GM10847 (cell line): Measurements from ENCODE around the gene CSTPP1.

Experiments used
- POLR2A ChIP-seq: IDR thresholded peaks from 2 replicates; pipeline ENCODE4 v1.6.1; 2011; ENCODE audit not compliant: insufficient read length; ENCODE audit errors: extremely low read depth

CSTPP1 gene

DNA sequence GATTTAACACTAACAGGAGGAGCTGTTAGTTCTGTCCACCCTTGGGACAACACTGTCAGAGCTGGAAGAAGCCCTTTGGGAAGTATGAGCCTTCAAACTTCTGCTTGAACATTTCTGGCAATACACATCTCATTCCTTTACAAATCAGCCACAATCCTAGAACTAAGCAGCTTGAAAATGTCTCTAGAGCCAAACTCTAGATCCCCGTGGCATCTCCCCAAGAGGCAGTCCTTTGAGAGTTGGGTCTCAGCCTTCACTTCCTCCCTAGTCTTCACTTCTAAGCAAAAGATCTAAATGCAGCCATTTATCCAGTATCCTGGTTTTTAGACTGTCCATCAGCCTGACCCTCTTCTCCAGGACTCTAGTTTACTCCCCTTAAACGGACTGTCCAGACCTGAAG is 213.2 kb downstream of the CSTPP1 start:
- no peak for TF ChIP-seq POLR2A

DNA sequence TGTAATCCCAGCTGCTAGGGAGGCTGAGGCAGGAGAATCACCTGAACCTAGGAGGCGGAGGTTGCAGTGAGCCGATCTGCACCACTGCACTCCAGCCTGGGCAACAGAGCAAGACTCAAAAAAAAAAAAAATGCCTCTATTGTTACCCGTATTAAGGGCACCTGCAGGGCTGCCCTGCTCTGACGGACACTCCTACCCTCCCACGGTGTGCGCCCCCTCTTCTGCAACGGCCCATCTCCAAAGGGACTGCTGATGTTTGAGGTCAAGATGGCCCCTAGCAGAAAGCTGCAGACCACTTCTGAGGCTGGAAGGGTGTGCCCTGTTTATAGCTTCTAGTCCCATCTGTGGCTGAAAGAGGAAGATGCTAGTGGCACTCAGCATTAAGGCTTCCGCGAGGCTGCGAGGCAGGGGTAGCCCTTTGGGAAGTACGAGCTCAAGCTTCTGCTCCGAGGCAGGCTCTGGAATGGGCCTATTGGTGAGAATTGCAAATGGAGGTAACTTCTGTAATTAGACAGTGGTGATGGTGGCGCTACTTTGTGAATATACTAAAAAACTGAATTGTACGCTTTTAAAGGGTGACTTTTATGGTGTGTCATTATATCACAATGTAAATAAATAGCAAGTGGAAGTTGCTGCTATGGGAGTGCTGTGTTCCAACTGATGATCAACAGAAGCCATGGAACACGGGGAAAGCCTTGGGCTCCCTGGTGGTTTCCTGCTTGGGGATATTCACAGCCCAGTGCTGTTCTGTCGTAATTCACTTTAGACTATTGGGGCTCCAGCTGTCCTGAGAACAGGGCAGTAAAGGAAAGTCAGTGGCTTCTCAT is 215.8 kb downstream of the CSTPP1 start:
- no peak for TF ChIP-seq POLR2A

DNA sequence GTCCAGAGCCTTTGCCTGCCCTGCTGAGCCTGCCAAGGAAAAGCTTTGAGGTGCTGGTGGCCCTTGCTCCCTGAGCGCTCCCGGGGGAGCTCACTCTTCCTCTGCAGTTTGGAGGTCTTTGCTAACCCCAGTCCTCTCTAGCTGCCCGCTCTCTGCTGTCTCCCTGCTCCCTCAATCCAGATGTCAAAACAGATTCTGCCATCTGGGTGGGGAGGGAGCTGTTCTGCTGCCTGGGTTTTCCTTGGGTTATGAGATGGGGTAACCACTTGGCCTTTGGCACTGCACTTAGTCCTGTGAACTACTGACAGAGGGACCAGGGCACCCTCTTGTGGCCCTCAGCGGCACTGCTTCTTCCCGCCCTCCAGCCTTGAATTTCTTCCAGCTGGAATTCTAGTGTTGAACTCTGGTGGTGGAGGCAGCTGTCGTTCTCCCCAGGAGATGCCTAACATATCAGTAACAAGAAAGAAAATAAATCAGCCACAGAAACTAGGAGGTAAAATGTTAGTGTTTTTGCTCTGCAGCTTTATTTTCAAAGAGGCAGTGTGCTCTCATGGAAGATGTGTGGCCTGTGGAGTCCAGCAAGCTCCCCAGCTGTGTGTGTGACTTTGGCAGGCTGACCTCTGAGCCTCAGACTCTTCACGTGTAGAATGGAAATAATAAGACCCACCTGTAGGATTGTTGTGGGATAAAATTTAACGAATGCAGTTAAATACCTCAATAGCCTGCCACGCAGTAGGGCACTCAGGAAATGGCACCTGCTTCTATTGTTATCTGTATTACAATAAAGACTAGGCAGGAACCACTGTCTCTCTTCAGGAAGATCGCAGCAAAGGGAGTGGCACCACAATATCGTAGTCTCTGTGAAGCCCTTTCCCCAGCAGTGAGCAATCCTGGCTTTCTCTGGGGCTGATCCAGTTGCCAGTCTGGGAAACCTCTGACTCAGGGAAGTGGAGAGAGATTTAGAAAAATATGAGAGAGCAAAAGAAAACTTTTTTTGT is 216.7 kb downstream of the CSTPP1 start:
- TF ChIP-seq POLR2A = no peak

DNA sequence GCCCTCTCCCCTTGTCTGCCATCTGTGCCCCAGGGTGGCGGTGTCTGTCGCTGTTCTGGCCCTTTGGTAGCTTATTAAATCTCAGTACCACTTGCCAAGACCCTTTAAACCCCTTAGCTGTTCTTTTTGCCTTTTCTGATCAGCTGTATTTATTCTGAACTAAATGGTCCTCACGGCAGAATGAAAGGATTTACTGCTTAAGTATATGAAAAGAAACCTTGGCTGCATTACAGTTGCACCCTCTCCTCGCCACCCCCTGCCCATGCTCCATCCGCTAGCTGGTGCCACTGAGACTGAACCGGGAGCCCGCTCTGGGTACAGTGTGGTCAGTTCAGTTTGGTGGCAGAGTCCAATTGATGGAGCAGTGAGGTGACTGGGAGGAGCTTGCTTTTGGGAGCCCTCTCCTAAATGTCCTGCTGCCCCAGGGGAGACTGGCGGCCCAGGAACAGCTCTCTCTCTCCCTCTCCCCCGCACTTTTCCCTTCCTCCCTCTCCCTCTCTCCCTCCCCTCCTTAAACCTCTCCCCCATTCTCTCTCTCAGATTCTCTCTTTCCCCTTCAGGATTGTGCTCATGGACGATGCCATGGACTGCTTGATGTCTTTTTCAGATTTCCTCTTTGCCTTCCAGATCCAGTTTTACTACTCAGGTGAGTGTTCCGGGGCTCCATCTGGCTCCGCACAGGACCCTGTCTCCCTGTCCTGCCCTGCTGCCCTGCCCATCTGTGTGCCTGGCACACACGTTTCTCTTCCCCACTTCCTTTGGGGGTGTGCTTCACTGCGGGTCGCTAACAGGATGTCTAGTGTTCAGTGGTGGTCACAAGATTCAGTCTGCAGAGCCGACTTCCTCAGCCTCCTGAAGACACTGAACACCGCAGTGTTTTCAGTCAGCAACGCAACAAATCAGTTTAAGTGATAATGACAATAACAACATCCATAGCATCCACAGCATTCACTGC is 218.3 kb downstream of the CSTPP1 start:
- TF ChIP-seq POLR2A = no peak

DNA sequence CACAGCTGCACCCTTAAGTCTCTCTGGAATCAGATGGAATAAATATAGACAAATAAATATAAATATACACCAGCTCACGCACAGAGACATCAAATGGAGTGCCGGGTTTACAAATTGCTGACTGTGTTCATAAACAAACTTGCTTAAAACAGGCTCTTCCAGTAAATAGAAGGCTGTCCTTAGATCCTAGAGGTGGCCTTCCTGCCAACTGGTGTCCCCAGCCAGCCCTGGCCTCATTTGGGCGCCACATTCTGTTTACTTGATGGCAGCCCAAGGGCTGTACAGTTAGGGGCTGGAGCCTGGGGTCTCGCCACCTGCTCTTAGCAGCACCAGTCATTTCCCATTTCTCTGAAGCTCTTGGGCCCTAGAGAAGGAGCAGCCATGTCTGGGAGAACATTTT is 219.3 kb downstream of the CSTPP1 start:
- TF ChIP-seq POLR2A = no peak

DNA sequence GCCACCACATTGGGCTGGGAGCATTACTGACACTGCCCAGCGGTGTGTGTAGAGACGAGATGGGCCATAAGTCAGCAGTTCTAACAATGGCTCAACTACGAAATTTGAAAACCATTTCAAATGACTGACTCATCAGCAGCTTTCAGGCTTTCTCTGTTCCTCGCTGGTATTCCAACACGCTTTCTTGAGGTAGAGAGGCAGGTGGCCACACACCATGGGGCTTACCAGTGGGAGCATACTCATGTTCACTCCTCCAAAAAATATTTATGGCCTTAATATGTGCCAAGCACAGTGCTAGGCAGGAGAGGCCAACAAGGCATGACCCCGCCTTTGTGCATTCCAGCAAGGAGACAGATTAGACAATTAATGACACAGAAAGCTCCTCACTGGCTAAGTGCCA is 219.8 kb downstream of the CSTPP1 start:
- TF ChIP-seq POLR2A = no peak

DNA sequence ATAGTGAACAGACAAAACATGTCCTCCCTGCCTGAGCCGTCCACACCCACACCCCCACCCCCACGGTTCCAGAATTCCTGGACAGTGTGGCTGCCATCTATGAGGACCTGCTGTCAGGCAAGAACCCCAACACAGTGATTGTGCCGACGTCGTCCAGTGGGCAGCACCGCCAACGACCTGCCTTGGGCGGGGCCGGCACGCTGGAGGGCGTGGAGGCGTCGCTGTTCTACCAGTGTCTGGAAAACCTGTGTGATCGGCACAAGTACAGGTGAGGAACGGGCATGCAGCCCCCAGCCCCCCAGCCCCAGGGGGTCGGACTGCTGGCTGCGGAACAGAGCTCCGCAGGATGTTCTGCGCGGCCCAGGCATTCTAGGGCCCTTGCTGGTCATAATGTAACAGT is 220.4 kb downstream of the CSTPP1 start:
- no peak for TF ChIP-seq POLR2A

DNA sequence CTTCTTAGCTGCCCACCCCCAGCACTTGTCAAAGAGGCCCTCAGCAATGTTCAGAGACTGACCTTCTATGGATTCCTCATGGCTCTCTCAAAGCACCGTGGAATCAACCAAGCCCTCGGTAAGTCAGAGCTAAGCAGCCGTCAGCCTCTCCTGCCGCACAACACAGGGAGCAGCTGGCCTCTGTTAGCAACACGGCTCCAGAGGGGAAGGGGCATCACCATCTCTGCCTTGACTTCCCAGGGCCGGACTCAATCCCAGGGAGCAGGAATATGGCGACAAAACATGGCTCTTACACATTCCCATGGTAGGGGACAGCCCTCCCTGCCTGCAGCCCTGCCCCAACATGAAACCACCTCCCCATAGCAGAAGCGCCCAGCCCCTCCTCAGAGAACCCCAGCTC is 221.2 kb downstream of the CSTPP1 start:
- no peak for TF ChIP-seq POLR2A

DNA sequence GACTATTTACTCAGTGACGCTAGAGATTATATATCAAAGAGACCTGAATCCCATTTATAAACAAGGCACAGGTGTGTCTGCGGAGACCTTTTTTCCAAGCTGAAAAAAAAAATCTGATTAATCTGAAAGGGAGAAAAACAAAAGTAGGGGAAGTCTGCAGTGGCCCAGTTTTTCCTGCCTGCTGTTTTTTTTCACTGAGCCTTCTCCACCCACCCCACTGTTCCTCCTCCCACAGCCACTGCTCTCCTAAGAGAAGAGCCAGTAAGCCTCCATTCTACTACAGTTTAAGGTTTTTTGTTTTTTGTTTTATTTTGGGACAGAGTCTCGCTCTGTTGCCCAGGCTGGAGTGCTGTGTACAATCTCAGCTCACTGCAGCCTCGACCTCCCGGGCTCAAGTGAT is 221.7 kb downstream of the CSTPP1 start:
- no peak for TF ChIP-seq POLR2A

DNA sequence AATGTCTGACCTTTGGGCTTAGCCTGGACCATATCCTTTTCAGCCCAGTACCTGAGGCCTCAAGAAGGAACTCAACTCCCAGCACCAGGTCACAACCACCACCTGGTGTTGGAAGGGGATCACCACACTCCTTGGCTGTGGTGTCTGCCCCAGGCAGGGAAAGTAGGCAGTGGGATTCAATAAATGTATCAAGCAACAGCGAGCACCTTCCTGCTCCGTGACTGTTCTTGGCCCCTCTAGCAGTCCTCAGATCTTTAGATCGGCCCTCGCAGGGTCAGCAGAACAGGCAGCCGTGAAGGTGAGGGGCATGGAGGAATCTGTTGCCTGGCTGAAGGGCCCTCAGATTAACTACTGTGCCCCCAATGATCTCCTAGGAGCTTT is 224.2 kb downstream of the CSTPP1 start:
- no peak for TF ChIP-seq POLR2A

DNA sequence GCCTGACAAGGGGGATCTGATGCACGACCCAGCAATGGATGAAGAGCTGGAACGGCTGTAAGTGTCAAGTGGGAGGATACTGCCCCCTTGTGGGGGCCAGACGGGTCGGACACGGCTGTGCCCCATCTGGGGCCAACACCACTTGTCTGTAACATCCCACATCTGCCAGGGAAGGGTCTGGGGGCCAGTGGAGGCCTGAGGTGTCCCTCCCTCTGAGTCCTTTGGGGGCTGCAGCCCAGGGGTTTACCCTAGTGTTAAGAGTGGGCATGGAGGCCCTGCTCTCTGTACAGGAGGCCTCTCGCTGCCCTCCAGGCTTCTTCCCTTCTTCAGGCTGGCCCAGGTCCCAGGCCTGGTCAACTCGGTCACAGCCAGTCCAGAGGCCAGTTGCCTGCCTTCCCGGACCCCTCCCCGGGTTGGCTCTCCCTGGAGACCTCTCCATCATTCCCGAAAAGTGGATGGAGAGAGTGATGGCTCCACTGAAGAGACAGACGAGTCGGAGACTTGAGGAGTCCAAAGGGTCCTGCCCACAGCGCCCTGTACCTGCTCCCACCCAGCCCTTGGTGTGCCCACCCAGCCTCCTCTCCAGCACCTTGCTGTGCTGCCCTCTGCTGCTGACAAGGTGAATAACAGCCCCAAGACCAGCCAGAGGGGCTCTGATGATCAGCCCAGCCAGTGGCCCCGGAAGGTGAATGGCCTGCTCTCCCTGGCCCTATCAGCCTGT is 224.7 kb downstream of the CSTPP1 start:
- no peak for TF ChIP-seq POLR2A

DNA sequence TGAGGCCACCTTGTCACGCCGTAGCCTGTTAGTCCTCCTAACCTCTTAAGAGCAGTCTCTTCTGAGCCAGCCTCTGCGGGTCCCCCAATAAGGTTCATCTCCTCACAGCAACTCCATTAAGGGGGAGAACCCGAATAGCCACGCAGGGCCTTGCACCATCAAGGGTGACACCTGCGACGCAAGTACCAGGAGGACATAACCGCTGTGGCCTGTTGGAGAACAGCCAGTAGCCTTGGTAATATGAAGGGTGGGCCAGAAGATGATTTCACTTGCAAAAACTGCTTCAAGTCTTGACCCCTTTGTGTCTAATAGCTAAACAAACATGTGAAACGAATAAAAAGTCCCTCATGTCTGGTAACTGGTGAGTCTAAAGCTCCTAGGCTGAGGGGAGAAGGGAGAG is 225.3 kb downstream of the CSTPP1 start:
- no peak for TF ChIP-seq POLR2A

DNA sequence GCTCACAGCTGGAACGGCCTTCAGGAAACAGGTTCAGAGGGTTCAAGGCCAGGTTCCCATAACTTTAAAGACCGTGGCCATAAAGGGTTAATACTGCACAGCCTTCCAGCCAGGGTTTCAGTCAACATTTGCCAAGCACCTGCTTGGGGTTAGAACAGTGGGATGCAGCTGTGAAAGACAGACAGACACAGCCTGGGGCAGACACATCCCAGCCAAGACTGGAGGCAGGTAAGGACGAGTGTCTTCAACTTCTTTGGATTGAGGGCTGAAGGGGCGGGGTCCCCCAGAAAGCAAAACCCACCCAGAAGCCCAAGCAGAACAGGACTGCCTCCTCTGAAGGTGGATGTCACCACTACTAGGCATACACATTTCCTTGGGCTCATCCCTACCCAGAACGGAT is 225.9 kb downstream of the CSTPP1 start:
- no peak for TF ChIP-seq POLR2A

DNA sequence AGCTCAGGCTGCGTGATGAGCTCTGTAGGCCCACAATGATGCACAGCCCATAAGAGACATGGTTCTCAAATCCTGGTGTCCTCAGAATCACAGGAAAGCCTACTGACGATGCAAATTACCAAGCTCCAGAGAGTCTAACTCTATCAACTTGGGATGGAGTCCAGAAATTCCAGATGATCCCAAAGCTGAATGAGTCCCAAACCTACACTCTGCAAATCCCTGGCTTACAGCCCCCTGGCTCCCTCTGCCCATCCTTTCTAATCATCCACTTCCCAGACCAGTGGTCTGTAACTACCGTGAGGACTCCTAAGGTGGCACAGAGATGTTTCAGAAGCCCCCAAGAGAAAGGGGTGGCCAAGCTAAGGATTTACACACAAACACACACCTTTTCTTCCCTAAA is 226.6 kb downstream of the CSTPP1 start:
- TF ChIP-seq POLR2A = no peak
